H1 (cell line): ENCODE measurements around the gene RPUSD1.

Source experiments
- CTCF ChIP-seq, 3 experiments: IDR thresholded peaks; 1 replicate in 2 of 3; 2 replicates in 1 of 3; pipeline versions ENCODE4 v1.5.1 to v1.6.1; 2011; ENCODE audit warnings: low read length in 3 of 3, mild to moderate bottlenecking in 3 of 3, inconsistent platforms in 2 of 3, low read depth in 1 of 3, moderate library complexity in 1 of 3; ENCODE audit not compliant: insufficient read depth in 1 of 3; ENCODE audit errors: control extremely low read depth in 1 of 3
- POLR2AphosphoS5 ChIP-seq: IDR thresholded peaks from 2 replicates; pipeline ENCODE4 v1.6.1; 2011; ENCODE audit warnings: low read depth, low read length

- TF ChIP-seq CTCF (IDR thresholded peaks at IDR 0.05; ENCODE audit: control extremely low read depth in 1 of 3, insufficient read depth in 1 of 3, low read depth in 1 of 3, low read length in 3 of 3) = no peak
- no peak for TF ChIP-seq POLR2AphosphoS5
These were observed 46.1 kb downstream of the RPUSD1 start for GRCh38 chr16:741986-742629.
